Tibial nerve (tissue), 3 donors: ENCODE data around the gene NMRK2.

Source experiments
- CTCF ChIP-seq, 5 experiments: fragments of 200-600 bp in 3 of 5; fragments of 450-650 bp in 2 of 5; sonication (generic) in 3 of 5; IDR thresholded peaks; one replicate each; pipeline ENCODE4 v1.5.1; 2016 to 2019; ENCODE audit warnings: antibody characterized with exemption in 5 of 5, mild to moderate bottlenecking in 3 of 5, moderate library complexity in 2 of 5
- POLR2A ChIP-seq, 2 donors: fragments of 450-650 bp; IDR thresholded peaks; one replicate each; pipeline ENCODE4 v1.6.1; 2017; ENCODE audit warnings: antibody characterized with exemption in 2 of 2, mild to moderate bottlenecking in 2 of 2, moderate library complexity in 2 of 2

- TF ChIP-seq CTCF (IDR thresholded peaks at IDR 0.05) = no peak
- no peak for TF ChIP-seq POLR2A (IDR thresholded peaks at IDR 0.05)
Observed at GRCh38 chr19:3949294-3949693, 16.4 kb downstream of the NMRK2 start.
